MCF 10A (cell line): Measurements from ENCODE around the gene TGM5. TPM values are rescaled to one million over a fixed set of nuclear protein-coding genes. Genes with fewer than 3 reads are reported as not detected.

Experiments used
- Bru-seq: library from RNA; stranded (reverse); fragments of 400-500 nt; gene quantifications from one replicate; lab custom pipeline; 2021; lab: Mats Ljungman, UMichigan
- BruChase-seq, 2 experiments: library from RNA; stranded (reverse); fragments of 400-500 nt; gene quantifications; one replicate each; lab custom pipeline; 2021; lab: Mats Ljungman, UMichigan
- BruUV-seq: library from RNA; stranded (reverse); fragments of 400-500 nt; replicated peaks from 2 replicates; lab custom pipeline; 2021; lab: Mats Ljungman, UMichigan
- CTCF ChIA-PET: fragments of 300-600 bp; sonication (Branson Sonifier 250); formaldehyde crosslinking; extraction: SDS; loops from one replicate; lab custom pipeline; 2021; ENCODE audit warnings: antibody characterized with exemption, inconsistent platforms; lab: Yijun Ruan, JAX
- POLR2A ChIA-PET: fragments of 300-600, 350-650 bp; sonication (Branson Sonifier 250); formaldehyde crosslinking; extraction: SDS; loops from one replicate; lab custom pipeline; 2020; ENCODE audit warnings: antibody characterized with exemption, inconsistent platforms; lab: Yijun Ruan, JAX
- DNase-seq: peaks from one replicate; pipeline ENCODE4 v3.0.0-alpha.2; 2018; ENCODE audit not compliant: unreplicated experiment
- H3K27ac Mint-ChIP-seq: one replicate; pipeline ENCODE4 v1.8.0; 2022; ENCODE audit warnings: mild to moderate bottlenecking, low read depth, mixed read lengths; ENCODE audit not compliant: unreplicated experiment
- H3K27me3 Mint-ChIP-seq: one replicate; pipeline ENCODE4 v1.8.0; 2022; ENCODE audit warnings: mixed read lengths; ENCODE audit not compliant: insufficient read depth, unreplicated experiment
- H3K36me3 Mint-ChIP-seq: one replicate; pipeline ENCODE4 v1.8.0; 2022; ENCODE audit warnings: mild to moderate bottlenecking, moderate library complexity, mixed read lengths; ENCODE audit not compliant: insufficient read depth, unreplicated experiment
- H3K4me1 Mint-ChIP-seq: one replicate; pipeline ENCODE4 v1.8.0; 2022; ENCODE audit warnings: mixed read lengths; ENCODE audit not compliant: insufficient read depth, unreplicated experiment
- H3K4me3 Mint-ChIP-seq: one replicate; pipeline ENCODE4 v1.8.0; 2022; ENCODE audit warnings: mild to moderate bottlenecking, moderate library complexity, mixed read lengths; ENCODE audit not compliant: unreplicated experiment
- H3K9me3 Mint-ChIP-seq: one replicate; pipeline ENCODE4 v1.8.0; 2022; ENCODE audit warnings: mixed read lengths; ENCODE audit not compliant: unreplicated experiment
- intact Hi-C: fragments of 100-400 bp; cut with micrococcal nuclease; formaldehyde crosslinking; loops from 2 replicates; pipeline ENCODE4 v1.14.1; 2022
- long read RNA-seq: library from polyadenylated mRNA; stranded (forward); transcript quantifications from one replicate; pipeline ENCODE4 v2.0.0, GENCODE V29; 2022
- total RNA-seq: library from RNA; stranded (reverse); gene quantifications from 2 replicates; pipeline ENCODE4 v1.2.3, GENCODE V29; 2022
- TF ChIP-seq, protein P1 (sequence below): fragments of 200-600 bp; IDR thresholded peaks from one replicate; pipeline ENCODE4 v1.8.0; 2022; ENCODE audit warnings: antibody characterized with exemption, mild to moderate bottlenecking; ENCODE audit not compliant: unreplicated experiment

TGM5 gene, protein sequence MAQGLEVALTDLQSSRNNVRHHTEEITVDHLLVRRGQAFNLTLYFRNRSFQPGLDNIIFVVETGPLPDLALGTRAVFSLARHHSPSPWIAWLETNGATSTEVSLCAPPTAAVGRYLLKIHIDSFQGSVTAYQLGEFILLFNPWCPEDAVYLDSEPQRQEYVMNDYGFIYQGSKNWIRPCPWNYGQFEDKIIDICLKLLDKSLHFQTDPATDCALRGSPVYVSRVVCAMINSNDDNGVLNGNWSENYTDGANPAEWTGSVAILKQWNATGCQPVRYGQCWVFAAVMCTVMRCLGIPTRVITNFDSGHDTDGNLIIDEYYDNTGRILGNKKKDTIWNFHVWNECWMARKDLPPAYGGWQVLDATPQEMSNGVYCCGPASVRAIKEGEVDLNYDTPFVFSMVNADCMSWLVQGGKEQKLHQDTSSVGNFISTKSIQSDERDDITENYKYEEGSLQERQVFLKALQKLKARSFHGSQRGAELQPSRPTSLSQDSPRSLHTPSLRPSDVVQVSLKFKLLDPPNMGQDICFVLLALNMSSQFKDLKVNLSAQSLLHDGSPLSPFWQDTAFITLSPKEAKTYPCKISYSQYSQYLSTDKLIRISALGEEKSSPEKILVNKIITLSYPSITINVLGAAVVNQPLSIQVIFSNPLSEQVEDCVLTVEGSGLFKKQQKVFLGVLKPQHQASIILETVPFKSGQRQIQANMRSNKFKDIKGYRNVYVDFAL
- total RNA-seq (0.12 TPM in 1 of 2 replicates, not detected in the other), Bru-seq, nascent RNA (not detected), BruChase-seq, experiment 1, labeled RNA remaining after a 6-hour chase (percentile 11 among the genes with signal in this experiment), BruChase-seq, experiment 2, labeled RNA remaining after a 2-hour chase (percentile 4 among the genes with signal in this experiment)
- long read RNA-seq, partial matches to known transcripts: 0 of 1 reads
- long read RNA-seq, other reads (novel, unspliced or antisense): 0 of 1 reads

- peaks cover 32% of the 10 kb centered on the region for H3K27me3 Mint-ChIP-seq
Observed at GRCh38 chr15:43266834-43267233, at the start of gene TGM5. Gene TGM5, minus strand, starts transcription at chr15:43266928. Its CDS starts 79 bp downstream, at chr15:43266849.

DNA sequence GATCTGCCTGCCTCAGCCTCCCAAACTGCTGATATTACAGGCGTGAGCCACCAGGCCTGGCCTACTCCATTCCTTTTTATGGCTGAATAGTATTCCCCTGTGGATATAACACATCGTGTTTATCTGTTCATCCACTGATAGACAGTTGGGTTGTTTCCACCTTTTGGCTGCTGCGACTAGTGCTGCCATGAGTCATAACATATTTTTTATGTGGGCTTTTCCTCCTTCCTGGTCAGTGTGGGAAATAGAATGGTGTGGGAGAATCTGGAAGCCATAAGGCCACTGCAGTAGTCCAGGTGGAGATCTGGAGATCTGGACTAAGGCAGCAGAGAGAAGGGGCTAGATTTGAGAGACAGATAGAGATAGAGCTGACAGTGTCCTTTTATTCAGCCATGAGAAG is 47.4 kb upstream of the TGM5 start:
- ChIA-PET POLR2A (no interaction called here), CTCF (no interaction called here)
- Mint-ChIP-seq H3K4me3 (no peak overlapping the region), H3K4me1 (no peaks in the 10 kb centered on the region), H3K27ac (no peak overlapping the region), H3K27me3 (peaks cover 45% of the 10 kb centered on the region), H3K36me3 (no peaks in the 10 kb centered on the region), H3K9me3 (no peaks in the 10 kb centered on the region)
- no TSS peak for BruUV-seq
- intact Hi-C loops: no loop called here
- DNase-seq: no peak
- TF ChIP-seq, protein P1, sequence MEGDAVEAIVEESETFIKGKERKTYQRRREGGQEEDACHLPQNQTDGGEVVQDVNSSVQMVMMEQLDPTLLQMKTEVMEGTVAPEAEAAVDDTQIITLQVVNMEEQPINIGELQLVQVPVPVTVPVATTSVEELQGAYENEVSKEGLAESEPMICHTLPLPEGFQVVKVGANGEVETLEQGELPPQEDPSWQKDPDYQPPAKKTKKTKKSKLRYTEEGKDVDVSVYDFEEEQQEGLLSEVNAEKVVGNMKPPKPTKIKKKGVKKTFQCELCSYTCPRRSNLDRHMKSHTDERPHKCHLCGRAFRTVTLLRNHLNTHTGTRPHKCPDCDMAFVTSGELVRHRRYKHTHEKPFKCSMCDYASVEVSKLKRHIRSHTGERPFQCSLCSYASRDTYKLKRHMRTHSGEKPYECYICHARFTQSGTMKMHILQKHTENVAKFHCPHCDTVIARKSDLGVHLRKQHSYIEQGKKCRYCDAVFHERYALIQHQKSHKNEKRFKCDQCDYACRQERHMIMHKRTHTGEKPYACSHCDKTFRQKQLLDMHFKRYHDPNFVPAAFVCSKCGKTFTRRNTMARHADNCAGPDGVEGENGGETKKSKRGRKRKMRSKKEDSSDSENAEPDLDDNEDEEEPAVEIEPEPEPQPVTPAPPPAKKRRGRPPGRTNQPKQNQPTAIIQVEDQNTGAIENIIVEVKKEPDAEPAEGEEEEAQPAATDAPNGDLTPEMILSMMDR: no peak

More at GRCh38 chr15:43266834-43267233, at the start of gene TGM5:
- H3K36me3 Mint-ChIP-seq: no peaks in the 10 kb centered on the region
- peaks cover 16% of the 10 kb centered on the region for H3K4me1 Mint-ChIP-seq
- no peaks in the 10 kb centered on the region for H3K9me3 Mint-ChIP-seq
- peak; percentile 84 for DNase-seq
- ChIA-PET POLR2A (interaction anchor here (0.6 to 2.2 kb wide), 8 partner anchors 16 to 141 kb away, joined by 3 to 7 read pairs (median 4); no protein-coding TSS in a partner anchor), CTCF (interaction anchor here (0.6 to 4.6 kb wide), 5 partner anchors 15 to 63 kb away, joined by 4 to 41 read pairs (median 4); no protein-coding TSS in a partner anchor)
- BruUV-seq: no TSS peak
- TF ChIP-seq, protein P1: no peak
- peak within 1 kb of the TSS; percentile 13 for H3K27ac Mint-ChIP-seq
- no peak within 1 kb of the TSS for H3K4me3 Mint-ChIP-seq
- intact Hi-C loops: no loop called here

DNA sequence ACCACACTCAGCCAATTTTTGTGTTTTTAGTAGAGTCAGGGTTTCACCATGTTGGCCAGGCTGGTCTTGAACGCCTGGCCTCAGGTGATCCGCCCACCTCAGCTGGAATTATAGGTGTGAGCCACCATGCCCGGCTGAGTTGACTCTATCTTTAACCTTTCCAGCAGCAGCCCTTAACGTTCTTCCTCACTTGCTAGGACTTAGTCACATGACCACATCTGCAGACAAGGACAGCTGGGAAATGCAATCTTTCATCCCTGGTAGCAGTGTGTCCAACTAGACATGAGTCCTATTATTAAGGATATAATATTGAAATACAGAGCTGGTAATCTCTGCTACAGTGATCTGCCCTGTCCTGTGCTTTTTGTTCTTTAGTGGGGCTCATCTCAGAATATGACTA is 45.6 kb upstream of the TGM5 start:
- H3K27me3 Mint-ChIP-seq: peaks cover 62% of the 10 kb centered on the region
- H3K4me1 Mint-ChIP-seq: no peaks in the 10 kb centered on the region
- H3K27ac Mint-ChIP-seq: no peak overlapping the region
- ChIA-PET POLR2A (interaction anchor here (0.9 to 1.4 kb wide), 3 partner anchors 12 to 45 kb away, joined by 3 read pairs; no protein-coding TSS in a partner anchor), CTCF (interaction anchor here (0.9 to 1.1 kb wide), 2 partner anchors 13 to 87 kb away, joined by 3 read pairs; no protein-coding TSS in a partner anchor)
- no peaks in the 10 kb centered on the region for H3K9me3 Mint-ChIP-seq
- intact Hi-C loops: no loop called here
- no peak for DNase-seq
- BruUV-seq: no TSS peak
- no peaks in the 10 kb centered on the region for H3K36me3 Mint-ChIP-seq
- TF ChIP-seq, protein P1: no peak
- H3K4me3 Mint-ChIP-seq: no peak overlapping the region
